Gastrocnemius medialis (tissue), 4 donors: ENCODE data around the gene MYO3B. TPM values are rescaled to one million over a fixed set of nuclear protein-coding genes. Genes with fewer than 3 reads are reported as not detected.

Experiments used
- ATAC-seq, 2 donors: fragments of 150-250 bp; one replicate each; pipeline ENCODE4 v1.9.1; 2016
- DNase-seq, 2 donors: peaks; one replicate each; pipeline ENCODE4 v3.0.0-alpha.2; 2019
- H3K27ac ChIP-seq, 4 donors: fragments of 200-600 bp; sonication (generic); 1 replicate in 1 of 4; 2 replicates in 3 of 4; pipeline ENCODE4 v1.5.1; 2016 to 2018; ENCODE audit warnings: mild to moderate bottlenecking in 2 of 4, moderate library complexity in 1 of 4
- H3K27me3 ChIP-seq, 3 donors: fragments of 200-600 bp; sonication (generic) in 2 of 3; 1 replicate in 1 of 3; 2 replicates in 2 of 3; pipeline versions ENCODE4 v1.5.1 to v1.6.0; 2016 to 2019; ENCODE audit warnings: mild to moderate bottlenecking in 1 of 3, moderate library complexity in 1 of 3
- H3K36me3 ChIP-seq, 2 donors: fragments of 200-600 bp; sonication (generic) in 1 of 2; one replicate each; pipeline ENCODE4 v1.5.1; 2017 to 2018
- H3K4me1 ChIP-seq, 2 donors: fragments of 200-600 bp; sonication (generic) in 1 of 2; one replicate each; pipeline ENCODE4 v1.5.1; 2016 to 2017; ENCODE audit warnings: mild to moderate bottlenecking in 2 of 2
- H3K4me3 ChIP-seq, 4 donors: fragments of 200-600 bp; sonication (generic) in 3 of 4; 1 replicate in 1 of 4; 2 replicates in 3 of 4; pipeline ENCODE4 v1.5.1; 2016 to 2019; ENCODE audit warnings: mild to moderate bottlenecking in 2 of 4
- H3K9me3 ChIP-seq, 3 donors: fragments of 200-600 bp; sonication (generic) in 2 of 3; 1 replicate in 1 of 3; 2 replicates in 2 of 3; pipeline ENCODE4 v1.5.1; 2016 to 2019
- CTCF ChIP-seq, 5 experiments: fragments of 450-650 bp in 3 of 5; fragments of 200-600 bp in 2 of 5; sonication (generic) in 2 of 5; IDR thresholded peaks in 4 of 5; conservative IDR thresholded peaks in 1 of 5; 1 replicate in 4 of 5; 2 replicates in 1 of 5; pipeline ENCODE4 v1.5.1; 2016 to 2019; ENCODE audit warnings: antibody characterized with exemption in 5 of 5, mild to moderate bottlenecking in 3 of 5, moderate library complexity in 3 of 5
- POLR2A ChIP-seq, 2 donors: fragments of 450-650 bp; IDR thresholded peaks; one replicate each; pipeline ENCODE4 v1.6.1; 2017; ENCODE audit warnings: antibody characterized with exemption in 2 of 2, mild to moderate bottlenecking in 2 of 2, moderate library complexity in 2 of 2
- in situ Hi-C, 4 donors: fragments of 200-750 bp; cut with MboI; loops; one replicate each; pipeline versions ENCODE4 v1.15.0 to v1.8.0; 2017; ENCODE audit warnings: low sequenced_read_pairs in 4 of 4
- intact Hi-C: fragments of 100-400 bp; cut with DNase I; formaldehyde crosslinking; loops from one replicate; pipeline ENCODE4 v1.15.1; 2023; ENCODE audit warnings: low total_unique reads
- total RNA-seq, 4 donors: library from RNA; depleted of rRNA; stranded (reverse); fragments of >200 nt; gene quantifications; one replicate each; pipeline versions ENCODE4 v1.1.0 to v1.2.3, GENCODE V29; 2016

MYO3B gene
- total RNA-seq, 4 donors from 2014 or later, result 0.07 to 0.27 TPM; not detected in 2

- in situ Hi-C loops, result no loop called here
- TF ChIP-seq POLR2A (IDR thresholded peaks at IDR 0.05) (no peak), CTCF (IDR thresholded peaks at IDR 0.05 in 4 of 5, conservative IDR thresholded peaks at IDR 0.05 in 1 of 5) (no peak)
- no peak overlapping the region for H3K27ac ChIP-seq
Measured at GRCh38 chr2:170330881-170331280, 152.9 kb downstream of the MYO3B start.

GRCh38 chr2:170332676-170333402 lies 154.9 kb downstream of the MYO3B start:
- H3K27me3 ChIP-seq, result no peaks in the 10 kb centered on the region
- H3K36me3 ChIP-seq, result no peaks in the 10 kb centered on the region
- ATAC-seq (no peak), DNase-seq (no peak)
- H3K9me3 ChIP-seq, result no peaks in the 10 kb centered on the region
- no peaks in the 10 kb centered on the region for H3K4me1 ChIP-seq
- no peak overlapping the region for H3K4me3 ChIP-seq
- no peak for TF ChIP-seq POLR2A (IDR thresholded peaks at IDR 0.05)
- TF ChIP-seq CTCF (IDR thresholded peaks at IDR 0.05 in 4 of 5, conservative IDR thresholded peaks at IDR 0.05 in 1 of 5), result no peak
- in situ Hi-C loops (no loop called here), intact Hi-C loops (no loop called here)
- no peak overlapping the region for H3K27ac ChIP-seq

More at GRCh38 chr2:170330881-170331280, 152.9 kb downstream of the MYO3B start:
- no peaks in the 10 kb centered on the region for H3K36me3 ChIP-seq
- DNase-seq, result no peak
- H3K4me1 ChIP-seq, result no peaks in the 10 kb centered on the region
- H3K4me3 ChIP-seq, result no peak overlapping the region
- intact Hi-C loops, result no loop called here
- no peaks in the 10 kb centered on the region for H3K27me3 ChIP-seq
- no peak for ATAC-seq
- no peaks in the 10 kb centered on the region for H3K9me3 ChIP-seq

GRCh38 chr2:170335351-170335750 lies 157.4 kb downstream of the MYO3B start:
- DNase-seq, result no peak
- in situ Hi-C loops, result no loop called here
- Histone ChIP-seq H3K27ac (no peak overlapping the region), H3K36me3 (no peaks in the 10 kb centered on the region), H3K4me3 (no peak overlapping the region), H3K27me3 (no peaks in the 10 kb centered on the region), H3K4me1 (no peaks in the 10 kb centered on the region), H3K9me3 (no peaks in the 10 kb centered on the region)
- TF ChIP-seq CTCF (IDR thresholded peaks at IDR 0.05 in 4 of 5, conservative IDR thresholded peaks at IDR 0.05 in 1 of 5) (no peak), POLR2A (IDR thresholded peaks at IDR 0.05) (no peak)
- ATAC-seq, result no peak
- intact Hi-C loops, result no loop called here

GRCh38 chr2:170336408-170336807 lies 158.5 kb downstream of the MYO3B start:
- intact Hi-C loops, result no loop called here
- DNase-seq, result no peak
- no peaks in the 10 kb centered on the region for H3K27me3 ChIP-seq
- H3K27ac ChIP-seq, result no peak overlapping the region
- H3K4me1 ChIP-seq, result no peaks in the 10 kb centered on the region
- no peaks in the 10 kb centered on the region for H3K9me3 ChIP-seq
- TF ChIP-seq POLR2A (IDR thresholded peaks at IDR 0.05) (no peak), CTCF (IDR thresholded peaks at IDR 0.05 in 4 of 5, conservative IDR thresholded peaks at IDR 0.05 in 1 of 5) (no peak)
- ATAC-seq, result no peak
- no peak overlapping the region for H3K4me3 ChIP-seq
- H3K36me3 ChIP-seq, result no peaks in the 10 kb centered on the region
- in situ Hi-C loops, result no loop called here

GRCh38 chr2:170336916-170337315 lies 159.0 kb downstream of the MYO3B start:
- no peak for ATAC-seq
- no peak for TF ChIP-seq CTCF (IDR thresholded peaks at IDR 0.05 in 4 of 5, conservative IDR thresholded peaks at IDR 0.05 in 1 of 5)
- no peak for TF ChIP-seq POLR2A (IDR thresholded peaks at IDR 0.05)
- in situ Hi-C loops (no loop called here), intact Hi-C loops (no loop called here)
- Histone ChIP-seq H3K9me3 (no peaks in the 10 kb centered on the region), H3K27me3 (no peaks in the 10 kb centered on the region), H3K27ac (no peak overlapping the region), H3K4me1 (no peaks in the 10 kb centered on the region), H3K36me3 (no peaks in the 10 kb centered on the region), H3K4me3 (no peak overlapping the region)
- no peak for DNase-seq
